H1 (cell line): ENCODE data around the gene CHRD. TPM values are rescaled to one million over a fixed set of nuclear protein-coding genes. Genes with fewer than 3 reads are reported as not detected.

Experiments used
- CTCF ChIA-PET: fragments of 300-600 bp; sonication (Branson Sonifier 250); formaldehyde crosslinking; loops from one replicate; lab custom pipeline; 2021; ENCODE audit not compliant: partially characterized antibody; lab: Charles Lee
- POLR2A ChIA-PET: fragments of 300-600 bp; sonication (Branson Sonifier 250); formaldehyde crosslinking; loops from one replicate; lab custom pipeline; 2021; ENCODE audit warnings: inconsistent platforms; ENCODE audit not compliant: partially characterized antibody; lab: Charles Lee
- DNase-seq, 2 experiments: peaks; one replicate each; pipeline versions ENCODE4 v3.0.0 to v3.0.0-alpha.2; 2010 to 2022; ENCODE audit warnings: low spot score in 2 of 2, low read depth in 1 of 2, mixed read lengths in 1 of 2
- FAIRE-seq: peaks from 2 replicates; lab custom pipeline; 2011; peaks lifted over from hg19 to GRCh38; lab: Jason Lieb, UNC
- H2AFZ ChIP-seq: 2 replicates; pipeline ENCODE4 v1.8.1; 2012; ENCODE audit warnings: low read length, inconsistent platforms
- H2AK5ac ChIP-seq: 2 replicates; pipeline ENCODE4 v1.6.1; 2013; ENCODE audit warnings: low read depth, low read length
- H2BK120ac ChIP-seq: replicated peaks from 2 replicates; pipeline ENCODE3; 2013; ENCODE audit warnings: low read depth, low read length, inconsistent platforms
- H2BK12ac ChIP-seq: 2 replicates; pipeline ENCODE4 v1.6.1; 2013; ENCODE audit warnings: low read depth, low read length
- H2BK15ac ChIP-seq: 2 replicates; pipeline ENCODE4 v1.6.1; 2013; ENCODE audit warnings: low read length
- H2BK20ac ChIP-seq: 2 replicates; pipeline ENCODE4 v1.6.1; 2013; ENCODE audit warnings: low read length
- H2BK5ac ChIP-seq: 2 replicates; pipeline ENCODE4 v1.6.1; 2013; ENCODE audit warnings: low read depth, low read length
- H3K14ac ChIP-seq: 2 replicates; pipeline ENCODE4 v1.6.1; 2013; ENCODE audit warnings: inconsistent platforms; ENCODE audit not compliant: insufficient read length
- H3K18ac ChIP-seq: 2 replicates; pipeline ENCODE4 v1.6.1; 2013; ENCODE audit warnings: low read length; ENCODE audit errors: extremely low read depth
- H3K23ac ChIP-seq: 2 replicates; pipeline ENCODE4 v1.6.1; 2013; ENCODE audit warnings: inconsistent platforms; ENCODE audit not compliant: insufficient read length
- H3K23me2 ChIP-seq: 2 replicates; pipeline ENCODE4 v1.6.1; 2013; ENCODE audit warnings: low read depth, low read length
- H3K27ac ChIP-seq: 2 replicates; pipeline ENCODE4 v1.6.1; 2011; ENCODE audit warnings: low read depth, low read length, inconsistent platforms
- H3K27me3 ChIP-seq, 4 experiments: replicated peaks in 1 of 4; 1 replicate in 1 of 4; 2 replicates in 3 of 4; pipeline versions ENCODE4 v1.6.1 to v1.8.1; 2011 to 2013; ENCODE audit warnings: low read length in 3 of 4, mild to moderate bottlenecking in 3 of 4, inconsistent platforms in 2 of 4, mixed read lengths in 2 of 4, moderate library complexity in 1 of 4; ENCODE audit not compliant: control insufficient read depth in 3 of 4, insufficient read depth in 3 of 4; ENCODE audit errors: extremely low read depth in 1 of 4
- H3K36me3 ChIP-seq, 4 experiments: 2 replicates each; pipeline versions ENCODE4 v1.6.1 to v1.8.1; 2011 to 2013; ENCODE audit warnings: mild to moderate bottlenecking in 4 of 4, low read length in 3 of 4, moderate library complexity in 2 of 4, control low read depth in 1 of 4, inconsistent platforms in 1 of 4; ENCODE audit not compliant: insufficient read depth in 4 of 4, control insufficient read depth in 2 of 4
- H3K4ac ChIP-seq: replicated peaks from 2 replicates; pipeline ENCODE3; 2013; ENCODE audit warnings: low read length, low read depth, mixed read lengths, inconsistent platforms; ENCODE audit not compliant: insufficient read length
- H3K4me1 ChIP-seq, 4 experiments: replicated peaks in 1 of 4; 1 replicate in 1 of 4; 2 replicates in 3 of 4; pipeline versions ENCODE4 v1.6.1 to v1.8.1; 2011 to 2013; ENCODE audit warnings: low read length in 3 of 4, inconsistent platforms in 2 of 4, mixed read lengths in 1 of 4; ENCODE audit not compliant: insufficient read depth in 4 of 4, control insufficient read depth in 3 of 4
- H3K4me2 ChIP-seq, 2 experiments: 2 replicates each; pipeline versions ENCODE4 v1.6.1 to v1.8.1; 2011 to 2013; ENCODE audit warnings: low read depth in 2 of 2, low read length in 2 of 2, control low read depth in 1 of 2, inconsistent platforms in 1 of 2, mild to moderate bottlenecking in 1 of 2; ENCODE audit not compliant: insufficient read depth in 1 of 2
- H3K4me3 ChIP-seq, 4 experiments: fragments of 200-600, 300-600 bp in 1 of 4; sonication (generic), shearing (Covaris generic), sonication (Bioruptor Twin) in 1 of 4; 2 replicates each; pipeline versions ENCODE4 v1.5.1 to v1.8.1; 2011 to 2016; ENCODE audit warnings: low read length in 4 of 4, low read depth in 3 of 4, control low read depth in 2 of 4, inconsistent platforms in 2 of 4, mild to moderate bottlenecking in 2 of 4, mixed read lengths in 1 of 4, moderate library complexity in 1 of 4; ENCODE audit not compliant: insufficient read depth in 2 of 4; ENCODE audit errors: extremely low read depth in 1 of 4
- H3K56ac ChIP-seq: replicated peaks from 2 replicates; pipeline ENCODE3; 2013; ENCODE audit warnings: low read depth, mild to moderate bottlenecking, mixed read lengths, low read length, inconsistent platforms; ENCODE audit not compliant: insufficient read length
- H3K79me1 ChIP-seq: 2 replicates; pipeline ENCODE4 v1.6.1; 2013; ENCODE audit warnings: low read depth, low read length, control low read depth
- H3K79me2 ChIP-seq, 2 experiments: 2 replicates each; pipeline versions ENCODE4 v1.6.1 to v1.8.1; 2012 to 2013; ENCODE audit warnings: low read length in 2 of 2, mild to moderate bottlenecking in 2 of 2, inconsistent platforms in 1 of 2; ENCODE audit not compliant: insufficient read depth in 2 of 2, control insufficient read depth in 1 of 2
- H3K9ac ChIP-seq, 4 experiments: replicated peaks in 1 of 4; 1 replicate in 1 of 4; 2 replicates in 3 of 4; pipeline versions ENCODE4 v1.6.1 to v1.8.1; 2011 to 2013; ENCODE audit warnings: low read depth in 3 of 4, low read length in 3 of 4, control low read depth in 2 of 4, mild to moderate bottlenecking in 2 of 4, moderate library complexity in 2 of 4, inconsistent platforms in 1 of 4; ENCODE audit errors: extremely low read depth in 1 of 4
- H3K9me3 ChIP-seq, 2 experiments: 2 replicates each; pipeline versions ENCODE4 v1.6.1 to v1.8.1; 2012 to 2013; ENCODE audit warnings: mild to moderate bottlenecking in 2 of 2, moderate library complexity in 2 of 2, control low read depth in 1 of 2, inconsistent platforms in 1 of 2, low read depth in 1 of 2, low read length in 1 of 2, mixed read lengths in 1 of 2; ENCODE audit not compliant: insufficient read depth in 2 of 2
- H4K20me1 ChIP-seq, 2 experiments: replicated peaks in 1 of 2; 2 replicates each; pipeline versions ENCODE3 to v1.8.1; 2011 to 2013; ENCODE audit warnings: inconsistent platforms in 2 of 2, low read length in 2 of 2, mild to moderate bottlenecking in 1 of 2; ENCODE audit not compliant: insufficient read depth in 2 of 2, control insufficient read depth in 1 of 2
- H4K5ac ChIP-seq: 2 replicates; pipeline ENCODE4 v1.6.1; 2013; ENCODE audit warnings: low read length, low read depth, mixed read lengths, inconsistent platforms; ENCODE audit not compliant: insufficient read length
- H4K8ac ChIP-seq: 2 replicates; pipeline ENCODE4 v1.8.0; 2013; ENCODE audit warnings: mild to moderate bottlenecking, moderate library complexity, low read length, inconsistent platforms; ENCODE audit not compliant: insufficient read depth; ENCODE audit errors: extremely low read depth
- H4K91ac ChIP-seq: replicated peaks from 2 replicates; pipeline ENCODE3; 2013; ENCODE audit warnings: low read length, mixed read lengths, inconsistent platforms; ENCODE audit not compliant: insufficient read length
- BCL11A ChIP-seq, 2 experiments: IDR thresholded peaks; one replicate each; pipeline ENCODE4 v1.6.1; 2011; ENCODE audit warnings: low read depth in 2 of 2, low read length in 2 of 2, mild to moderate bottlenecking in 2 of 2
- NANOG ChIP-seq: IDR thresholded peaks from 2 replicates; pipeline ENCODE4 v1.6.1; 2011; ENCODE audit warnings: low read length, low read depth, mild to moderate bottlenecking, inconsistent platforms; ENCODE audit not compliant: insufficient read depth, poor library complexity, severe bottlenecking
- SIN3A ChIP-seq, 2 experiments: IDR thresholded peaks in 1 of 2; conservative IDR thresholded peaks in 1 of 2; 2 replicates each; pipeline ENCODE4 v1.6.1; 2011 to 2012; ENCODE audit warnings: low read length in 2 of 2, improper control_type of control experiment in 1 of 2, low read depth in 1 of 2, mild to moderate bottlenecking in 1 of 2
- WGBS, 2 experiments: shearing (Covaris generic) in 1 of 2; methylation state at CpG; one replicate each; pipeline versions ENCODE4 v1.1.6 to v1.1.7; 2013 to 2015; ENCODE audit warnings: low lambda C conversion rate in 2 of 2, mixed read lengths in 2 of 2, inconsistent platforms in 1 of 2, low coverage in 1 of 2, missing lambda C conversion rate in 1 of 2; ENCODE audit not compliant: insufficient replicate concordance in 2 of 2, insufficient coverage in 1 of 2, insufficient read length in 1 of 2; ENCODE audit errors: extremely low coverage in 1 of 2, missing lambda C conversion rate in 1 of 2; 5-methylcytosine and 5-hydroxymethylcytosine counted together
- polyA plus RNA-seq, 7 experiments: library from polyadenylated mRNA; depleted of rRNA in 3 of 7; stranded (reverse) in 5 of 7; unstranded in 2 of 7; fragments of >200 nt in 5 of 7; fragments of 200-250 nt in 2 of 7; gene quantifications; 1 replicate in 5 of 7; 2 replicates in 1 of 7; 4 replicates in 1 of 7; pipeline versions ENCODE4 v1.2.1 to v1.2.3, GENCODE V29; 2011 to 2013; ENCODE audit warnings: missing spikeins in 2 of 7, mixed read lengths in 2 of 7
- total RNA-seq: library from RNA; stranded (reverse); fragmentation: NEBNext Ultra II Directional; extraction: Animal tissue kit (Norgen Biotek cat#: 25700); gene quantifications from 2 replicates; pipeline ENCODE4 v1.2.1, GENCODE V29; 2021

CHRD gene
- total and polyA plus RNA-seq, 2 of the 8 experiments (the other 6 are each of a cell fraction or from before 2014, with no cell fraction given) = 0.62 to 0.86 TPM

- CTCF ChIA-PET = interaction anchor here (0.9 to 7.1 kb wide), 9 partner anchors 11 to 464 kb away, joined by 3 to 47 read pairs (median 4); no protein-coding TSS in a partner anchor
Measured at GRCh38 chr3:184359610-184360009, 20.2 kb upstream of the CHRD start.

More at GRCh38 chr3:184359610-184360009, 20.2 kb upstream of the CHRD start:
- H3K4ac ChIP-seq = no peak overlapping the region
- H3K18ac ChIP-seq = no peak overlapping the region; the same call in 1 of the 2 replicates
- H3K36me3 ChIP-seq = peaks cover 4 to 28% (median 19%) of the 10 kb centered on the region in 4 experiments; a peak in 5 of 8 replicates
- no peak for FAIRE-seq
- H3K56ac ChIP-seq = no peak overlapping the region
- no peak overlapping the region for H2AK5ac ChIP-seq
- H4K8ac ChIP-seq = no peak overlapping the region
- no peaks in the 10 kb centered on the region for H3K9me3 ChIP-seq
- H3K14ac ChIP-seq = no peak overlapping the region
- DNase-seq = no peak
- H2BK5ac ChIP-seq = no peak overlapping the region
- WGBS, 2 experiments = 34% methylated on average over 9 of the region's 9 CpGs; no CpG with 5 or more reads in 1 of the 2 experiments
- POLR2A ChIA-PET = interaction anchor here (0.9 to 5.2 kb wide), 10 partner anchors 9 to 180 kb away, joined by 3 to 32 read pairs (median 5); no protein-coding TSS in a partner anchor
- TF ChIP-seq NANOG = no peak
- no peak for TF ChIP-seq SIN3A (conservative IDR thresholded peaks at IDR 0.05 in 1 of 2, IDR thresholded peaks at IDR 0.05 in 1 of 2; ENCODE audit: low read depth in 1 of 2, low read length in 2 of 2)
- TF ChIP-seq BCL11A (IDR thresholded peaks at IDR 0.05; ENCODE audit: low read depth in 2 of 2, low read length in 2 of 2) = no peak
- H3K4me3 ChIP-seq = peak overlapping the region in 1 of 4 experiments; percentile 80; a peak in 1 of 8 replicates
- no peak overlapping the region for H2BK12ac ChIP-seq
- no peak overlapping the region for H2AFZ ChIP-seq
- H3K27ac ChIP-seq = no peak overlapping the region
- H3K79me2 ChIP-seq = peaks cover 0 to 10% of the 10 kb centered on the region in 2 experiments; a peak in 2 of 4 replicates
- H3K23ac ChIP-seq = no peak overlapping the region
- H3K4me2 ChIP-seq = peak overlapping the region; percentile 94 to 98
- peaks cover 22% of the 10 kb centered on the region for H3K23me2 ChIP-seq
- no peak overlapping the region for H4K5ac ChIP-seq
- H3K27me3 ChIP-seq = peaks cover 0 to 8% (median 3%) of the 10 kb centered on the region in 4 experiments; a peak in 3 of 7 replicates
- H2BK15ac ChIP-seq = no peak overlapping the region
- H2BK120ac ChIP-seq = no peak overlapping the region
- peaks cover 3 to 20% (median 12%) of the 10 kb centered on the region in 4 experiments for H3K4me1 ChIP-seq
- peak overlapping the region; percentile 75 for H4K91ac ChIP-seq
- peaks cover 6 to 7% of the 10 kb centered on the region in 2 experiments for H4K20me1 ChIP-seq
- no peak overlapping the region for H3K9ac ChIP-seq
- H2BK20ac ChIP-seq = no peak overlapping the region
- H3K79me1 ChIP-seq = 0 out of 2 replicates have a peak, but pooled peaks cover under 1% of the 10 kb centered on the region
